Hepatocyte (in vitro differentiated cells): ENCODE measurements around the gene ANKRD44.

ENCODE experiments used
- EZH2 ChIP-seq: fragments of 200-600 bp; sonication (generic); IDR thresholded peaks from 2 replicates; pipeline ENCODE4 v1.6.1; 2016; ENCODE audit warnings: antibody characterized with exemption, mild to moderate bottlenecking, borderline replicate concordance
- TF ChIP-seq, protein P1 (sequence below): fragments of 200-600 bp; sonication (generic); IDR thresholded peaks from 2 replicates; pipeline ENCODE4 v1.5.1; 2016; ENCODE audit warnings: antibody characterized with exemption, mild to moderate bottlenecking; ENCODE audit not compliant: poor library complexity

DNA sequence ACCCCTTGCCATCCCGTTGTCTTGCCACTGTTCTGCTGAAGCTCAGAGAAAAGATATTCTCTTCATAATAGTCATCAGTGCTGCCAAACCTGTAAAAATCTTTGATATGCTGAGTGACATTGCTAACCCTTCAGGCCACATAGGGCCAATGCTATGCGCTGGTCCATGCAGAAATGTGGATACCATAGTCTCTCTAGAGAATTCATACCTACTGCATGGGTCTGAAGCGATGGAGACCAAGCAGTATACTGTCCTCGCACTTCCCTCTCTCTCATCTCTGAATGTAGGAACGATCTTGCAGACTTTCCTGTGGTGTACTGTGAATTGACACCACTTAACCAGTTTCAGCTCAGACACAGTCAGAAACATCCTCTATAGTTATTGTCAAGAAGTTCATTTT, 17.9 kb upstream of the ANKRD44 start:
- TF ChIP-seq, protein P1, sequence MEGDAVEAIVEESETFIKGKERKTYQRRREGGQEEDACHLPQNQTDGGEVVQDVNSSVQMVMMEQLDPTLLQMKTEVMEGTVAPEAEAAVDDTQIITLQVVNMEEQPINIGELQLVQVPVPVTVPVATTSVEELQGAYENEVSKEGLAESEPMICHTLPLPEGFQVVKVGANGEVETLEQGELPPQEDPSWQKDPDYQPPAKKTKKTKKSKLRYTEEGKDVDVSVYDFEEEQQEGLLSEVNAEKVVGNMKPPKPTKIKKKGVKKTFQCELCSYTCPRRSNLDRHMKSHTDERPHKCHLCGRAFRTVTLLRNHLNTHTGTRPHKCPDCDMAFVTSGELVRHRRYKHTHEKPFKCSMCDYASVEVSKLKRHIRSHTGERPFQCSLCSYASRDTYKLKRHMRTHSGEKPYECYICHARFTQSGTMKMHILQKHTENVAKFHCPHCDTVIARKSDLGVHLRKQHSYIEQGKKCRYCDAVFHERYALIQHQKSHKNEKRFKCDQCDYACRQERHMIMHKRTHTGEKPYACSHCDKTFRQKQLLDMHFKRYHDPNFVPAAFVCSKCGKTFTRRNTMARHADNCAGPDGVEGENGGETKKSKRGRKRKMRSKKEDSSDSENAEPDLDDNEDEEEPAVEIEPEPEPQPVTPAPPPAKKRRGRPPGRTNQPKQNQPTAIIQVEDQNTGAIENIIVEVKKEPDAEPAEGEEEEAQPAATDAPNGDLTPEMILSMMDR = no peak
- TF ChIP-seq EZH2 = no peak
